HuH-7.5 (cell line): ENCODE results near the gene ST6GALNAC3.

ENCODE experiments used
- DNase-seq: peaks from one replicate; pipeline ENCODE4 v3.0.0; 2011; ENCODE audit warnings: low spot score

Gene ST6GALNAC3

DNA sequence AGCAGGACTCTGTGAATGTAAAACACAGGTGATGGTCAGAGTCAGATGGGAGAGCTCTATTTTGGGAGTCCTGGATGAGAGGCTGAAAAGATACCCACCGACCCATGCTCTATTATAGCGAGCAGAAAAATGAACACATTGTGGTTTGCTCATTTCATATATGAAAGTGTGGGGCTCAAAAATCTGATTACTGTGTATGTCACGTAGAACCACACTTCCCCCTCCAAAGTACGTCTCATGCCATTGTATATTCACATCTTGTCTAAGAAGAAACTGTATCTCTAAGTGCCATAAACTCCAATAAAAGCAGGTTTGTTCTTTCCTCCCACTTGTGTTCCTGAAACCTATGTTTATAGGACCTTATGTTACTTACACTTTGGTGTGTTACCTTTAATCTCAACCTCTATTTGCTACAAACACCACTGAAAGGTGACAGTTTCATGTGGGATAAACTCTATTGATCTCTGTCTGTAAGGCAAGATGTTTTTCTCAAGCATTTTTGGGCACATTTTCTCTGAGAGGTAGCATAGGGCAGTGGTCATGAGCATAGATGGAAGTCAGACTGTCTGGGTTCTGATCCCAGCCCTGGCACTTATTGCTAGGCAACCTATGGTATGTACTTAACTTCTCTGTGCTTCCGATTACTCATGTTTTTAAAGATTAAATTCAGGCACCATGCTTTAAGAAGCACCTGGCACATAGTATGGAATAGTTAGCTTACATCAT is 214.4 kb downstream of the ST6GALNAC3 start:
- no peak for DNase-seq

GRCh38 chr1:76289692-76290091 is 215.1 kb downstream of the ST6GALNAC3 start:
- DNase-seq, result no peak

GRCh38 chr1:76290271-76290670 is 215.7 kb downstream of the ST6GALNAC3 start:
- no peak for DNase-seq

DNA sequence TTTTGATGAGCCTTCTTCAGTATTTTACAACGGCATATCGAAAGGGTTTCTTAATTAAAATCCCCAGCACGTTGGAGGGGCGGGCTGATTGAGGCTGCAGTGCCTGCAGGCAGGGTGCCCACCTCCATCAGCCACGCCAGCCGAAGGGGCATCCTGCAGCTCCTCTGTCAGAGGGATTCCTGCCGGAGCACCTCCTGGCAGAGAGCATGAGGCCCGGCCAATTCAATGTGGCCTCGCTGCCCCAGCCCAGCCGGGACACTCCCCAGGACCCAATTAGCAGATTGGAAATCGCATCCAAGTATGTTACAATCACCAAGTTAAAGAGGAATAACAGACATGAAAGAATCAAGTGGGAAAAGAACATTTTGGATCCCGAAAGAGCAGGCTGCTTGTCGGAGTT is 216.6 kb downstream of the ST6GALNAC3 start:
- DNase-seq, result no peak

DNA sequence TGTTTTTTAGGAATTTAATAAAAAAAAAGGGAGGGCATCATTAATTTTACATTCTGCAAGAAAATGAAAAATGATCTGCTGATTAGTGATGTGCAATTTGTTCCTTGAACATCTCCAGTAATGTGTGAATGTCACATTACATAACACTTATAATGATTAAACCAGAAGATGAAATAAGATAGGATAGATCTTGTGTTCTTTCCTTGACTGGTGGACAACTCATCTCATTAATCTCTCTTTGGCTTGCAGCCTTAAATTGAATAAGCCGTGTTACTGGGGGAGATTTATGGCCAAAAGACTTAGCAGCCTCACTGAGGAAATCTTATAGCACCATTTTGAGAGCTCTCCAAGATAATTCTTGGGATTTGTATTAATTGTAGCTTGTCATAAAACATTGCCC is 217.2 kb downstream of the ST6GALNAC3 start:
- no peak for DNase-seq

- DNase-seq, result no peak
Measured at GRCh38 chr1:76292418-76293184, 218.1 kb downstream of the ST6GALNAC3 start.

DNA sequence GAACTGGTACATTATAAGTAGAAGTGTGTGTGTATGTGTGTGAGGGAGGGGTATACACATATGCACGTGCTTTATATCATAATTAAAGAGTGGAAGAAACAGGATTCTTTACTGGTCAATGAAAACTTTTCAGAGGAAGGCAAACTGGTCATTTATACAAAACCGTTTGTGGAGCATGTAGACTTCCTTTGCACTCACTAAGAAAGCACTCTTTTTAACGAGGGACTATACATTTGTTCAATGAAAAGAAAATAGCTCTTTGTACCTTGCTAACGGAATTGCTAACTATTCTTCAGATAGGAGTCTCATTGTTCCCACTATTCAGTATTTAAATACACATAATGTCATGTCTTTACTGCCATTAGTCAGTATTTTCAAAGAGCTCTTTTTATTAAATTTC is 219.3 kb downstream of the ST6GALNAC3 start:
- DNase-seq, result no peak

GRCh38 chr1:76294482-76295194 is 220.1 kb downstream of the ST6GALNAC3 start:
- no peak for DNase-seq

GRCh38 chr1:76298399-76298798 is 223.9 kb downstream of the ST6GALNAC3 start:
- DNase-seq, result no peak

DNA sequence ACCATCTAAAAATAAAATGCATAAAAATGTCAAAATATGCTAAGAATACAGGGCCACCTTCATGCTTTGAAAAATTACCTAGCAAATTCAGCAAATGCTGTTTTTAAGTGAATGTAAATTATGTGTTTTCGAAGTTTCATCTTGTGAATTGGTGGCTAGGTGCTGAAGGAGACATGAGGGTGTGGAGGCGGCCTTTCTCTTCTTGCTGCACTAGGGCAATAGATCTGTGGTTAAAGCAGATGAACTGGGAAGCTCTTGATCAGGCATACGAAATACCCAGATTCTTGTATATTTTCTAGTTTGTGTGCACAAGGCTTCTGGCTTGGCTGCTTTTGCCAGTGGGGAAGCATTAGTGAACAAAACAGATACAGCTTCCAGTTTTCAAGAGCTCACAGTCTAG is 224.5 kb downstream of the ST6GALNAC3 start:
- no peak for DNase-seq

DNA sequence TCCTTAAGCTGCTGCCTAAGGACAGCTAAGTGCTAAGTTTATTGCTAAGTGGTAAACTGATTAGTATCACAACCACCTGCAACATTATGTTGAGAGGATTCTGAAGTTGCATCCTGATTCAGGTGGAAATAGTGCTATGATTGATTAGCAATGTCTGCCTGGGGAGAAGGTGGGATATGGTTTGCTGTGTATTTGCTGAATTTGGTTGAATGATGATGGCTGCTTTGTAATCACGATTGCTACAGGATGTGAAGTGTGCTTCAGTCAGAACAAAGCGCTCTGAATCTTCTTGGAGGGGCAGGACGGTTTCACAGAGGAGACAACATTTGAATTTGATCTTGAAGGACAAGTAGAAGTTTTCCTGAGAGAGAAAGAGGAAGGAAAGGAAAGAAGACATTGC is 226.0 kb downstream of the ST6GALNAC3 start:
- no peak for DNase-seq

GRCh38 chr1:76302711-76303339 is 228.3 kb downstream of the ST6GALNAC3 start:
- no peak for DNase-seq

DNA sequence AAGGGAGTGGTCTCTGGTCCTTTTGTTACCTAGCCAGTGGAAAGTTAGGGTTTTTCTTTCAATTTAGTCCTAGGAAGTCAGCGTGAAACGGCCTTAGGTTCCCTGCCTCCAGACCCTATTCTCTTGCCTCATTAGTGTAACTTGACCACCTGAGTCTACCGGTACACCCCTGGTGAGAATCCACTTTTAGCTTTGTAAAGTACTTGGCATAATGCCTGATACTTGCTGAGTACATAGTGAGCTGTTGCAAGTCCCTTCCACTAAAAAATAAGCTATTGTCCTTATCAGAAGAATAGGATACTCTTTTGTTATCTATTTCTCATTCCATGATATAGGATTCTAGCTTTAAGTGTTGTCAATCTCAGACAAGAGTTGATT is 228.8 kb downstream of the ST6GALNAC3 start:
- DNase-seq, result no peak

- no peak for DNase-seq
Measured at GRCh38 chr1:76313304-76313703, 238.8 kb downstream of the ST6GALNAC3 start.

DNA sequence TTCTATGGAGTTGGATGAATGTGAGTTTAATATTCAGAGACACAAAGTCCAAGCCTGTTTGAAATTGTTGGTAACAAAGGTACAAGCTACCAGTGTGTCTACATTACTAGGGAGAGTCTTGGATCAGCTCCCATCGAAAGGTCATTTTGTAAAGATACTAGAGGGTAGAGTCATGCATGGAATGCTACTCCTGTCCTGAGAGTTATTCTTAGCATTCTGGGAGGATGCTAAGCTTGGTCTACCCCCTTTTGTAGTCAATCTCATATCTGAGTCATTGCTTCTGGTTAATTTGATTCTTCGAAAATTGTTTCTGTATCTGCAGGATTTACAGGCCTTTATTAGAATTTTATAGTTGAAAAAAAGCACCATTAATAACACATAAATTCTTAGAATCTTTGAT is 240.2 kb downstream of the ST6GALNAC3 start:
- no peak for DNase-seq

DNA sequence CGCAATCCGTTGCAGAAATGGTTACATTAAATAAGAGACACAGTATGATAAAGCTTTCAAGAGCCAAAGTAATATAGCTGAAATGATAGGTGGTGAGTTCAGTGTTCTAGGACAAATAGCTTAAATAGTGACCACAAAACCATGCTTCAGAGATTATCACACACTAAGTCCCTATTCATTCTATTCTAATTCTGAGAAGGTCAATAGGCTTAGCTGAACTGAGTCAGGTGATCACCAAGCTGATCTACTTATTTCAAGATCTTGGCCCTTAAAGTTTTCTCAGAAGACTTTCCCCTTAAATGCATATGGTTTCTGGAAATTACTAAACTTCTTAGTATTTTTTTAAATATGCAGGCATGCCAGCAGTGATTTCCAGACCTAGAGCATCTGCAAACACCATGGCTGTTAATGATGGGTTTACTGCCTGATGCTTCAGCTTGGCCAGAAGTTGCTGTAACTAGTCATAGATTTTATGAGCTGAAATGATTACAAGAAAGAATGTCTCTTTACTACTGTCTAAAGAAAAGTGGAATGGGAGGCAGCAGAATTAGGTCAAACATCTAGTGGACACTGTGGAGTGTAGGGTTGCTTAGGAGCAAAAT is 242.9 kb downstream of the ST6GALNAC3 start:
- DNase-seq, result no peak

DNA sequence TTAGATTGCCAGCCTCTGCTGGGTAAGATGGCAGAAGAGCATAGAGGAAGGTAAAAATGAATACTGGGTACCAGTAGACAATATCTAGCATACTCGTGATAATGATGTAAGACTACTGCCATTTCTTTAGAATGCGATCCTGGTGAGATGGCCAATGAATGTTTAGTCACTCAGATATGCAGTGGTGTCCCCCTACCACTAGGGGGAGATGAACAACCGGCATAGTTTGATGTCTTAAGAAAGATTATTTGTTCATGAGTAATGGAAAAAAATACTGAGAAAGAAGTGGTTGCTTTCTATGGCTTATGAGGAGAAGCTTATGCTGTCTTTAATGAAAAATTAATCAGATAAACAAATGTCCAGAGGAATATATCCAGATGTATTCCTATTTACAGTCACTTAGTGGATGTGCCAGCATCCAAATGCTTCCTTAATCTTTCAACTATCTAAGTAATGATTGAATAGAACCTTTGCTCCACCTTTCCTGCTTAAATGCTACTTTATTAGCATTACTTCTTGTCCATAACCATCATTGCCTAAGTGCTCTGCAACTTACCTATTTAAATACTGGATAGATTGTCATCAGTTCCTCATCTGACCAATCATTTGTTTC is 256.6 kb downstream of the ST6GALNAC3 start:
- DNase-seq, result peak; percentile 7

DNA sequence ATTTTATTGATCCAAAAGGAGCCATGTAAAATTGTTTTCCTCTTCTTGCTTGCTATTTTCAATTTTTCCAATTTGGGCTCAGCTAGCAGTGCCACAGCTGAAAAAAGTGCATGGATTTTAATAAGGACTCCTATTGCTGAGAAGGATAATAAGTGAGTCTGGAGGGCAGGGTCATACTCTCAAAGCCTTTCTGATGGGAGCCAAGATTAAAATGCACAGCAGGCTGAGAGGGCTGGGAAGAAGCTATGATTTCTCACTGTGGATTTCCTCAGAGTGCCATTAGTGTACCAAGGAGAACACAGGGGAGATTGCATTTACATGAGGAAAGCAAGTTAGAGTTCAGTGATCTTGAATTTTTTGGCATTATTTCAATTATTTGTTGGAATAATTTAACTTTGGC is 261.3 kb downstream of the ST6GALNAC3 start:
- DNase-seq, result no peak

DNA sequence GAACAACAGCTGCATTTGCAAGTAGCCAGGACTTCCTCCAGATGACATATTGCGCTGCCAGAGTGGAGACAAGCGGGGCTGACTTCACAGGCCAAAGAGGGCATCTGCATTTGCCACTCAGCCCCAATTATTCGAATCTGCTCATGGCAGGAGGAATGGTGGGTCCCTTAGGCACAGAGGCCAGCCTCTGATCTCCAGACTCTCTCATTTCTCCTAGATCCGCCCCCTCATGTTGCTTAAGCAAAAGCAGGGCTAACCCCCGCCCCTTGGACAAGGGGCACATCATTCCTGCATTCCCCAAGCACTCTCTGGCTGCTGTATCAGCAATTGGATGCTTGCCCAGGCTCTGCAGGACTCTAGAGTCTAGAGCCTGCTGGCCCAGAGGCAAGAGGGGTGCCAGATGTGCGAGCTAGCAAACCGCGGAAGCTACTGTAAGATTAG is 262.4 kb downstream of the ST6GALNAC3 start:
- no peak for DNase-seq

- DNase-seq, result no peak
Measured at GRCh38 chr1:76337542-76338219, 263.1 kb downstream of the ST6GALNAC3 start.

GRCh38 chr1:76340056-76340455 is 265.5 kb downstream of the ST6GALNAC3 start:
- DNase-seq, result no peak
